MG63 (cell line): ENCODE data around the gene TEKTIP1. TPM values are rescaled to one million over a fixed set of nuclear protein-coding genes. Genes with fewer than 3 reads are reported as not detected.

Experiments
- DNase-seq: peaks from one replicate; pipeline ENCODE4 v3.0.0-alpha.2; 2020
- H3K27me3 ChIP-seq: fragments of 250-450 bp; sonication (Bioruptor Pico); 2 replicates; pipeline ENCODE4 v1.5.1; 2020; ENCODE audit warnings: mild to moderate bottlenecking, moderate library complexity
- H3K36me3 ChIP-seq: fragments of 250-450 bp; sonication (Bioruptor Pico); 2 replicates; pipeline ENCODE4 v1.5.1; 2020; ENCODE audit warnings: mild to moderate bottlenecking, moderate library complexity
- H3K4me3 ChIP-seq: fragments of 250-450 bp; sonication (Bioruptor Pico); 2 replicates; pipeline ENCODE4 v1.5.1; 2020; ENCODE audit warnings: mild to moderate bottlenecking, moderate library complexity
- H3K9me3 ChIP-seq: fragments of 250-450 bp; sonication (Bioruptor Pico); 2 replicates; pipeline ENCODE4 v1.5.1; 2020; ENCODE audit warnings: mild to moderate bottlenecking, moderate library complexity
- total RNA-seq: library from RNA; depleted of rRNA; stranded (reverse); fragments of >200 nt; shearing (Covaris generic); gene quantifications from 2 replicates; pipeline ENCODE4 v1.2.3, GENCODE V29; 2014; ENCODE audit warnings: low replicate concordance

The TEKTIP1 gene
- total RNA-seq, 1 experiment from 2014 or later = not detected

DNA sequence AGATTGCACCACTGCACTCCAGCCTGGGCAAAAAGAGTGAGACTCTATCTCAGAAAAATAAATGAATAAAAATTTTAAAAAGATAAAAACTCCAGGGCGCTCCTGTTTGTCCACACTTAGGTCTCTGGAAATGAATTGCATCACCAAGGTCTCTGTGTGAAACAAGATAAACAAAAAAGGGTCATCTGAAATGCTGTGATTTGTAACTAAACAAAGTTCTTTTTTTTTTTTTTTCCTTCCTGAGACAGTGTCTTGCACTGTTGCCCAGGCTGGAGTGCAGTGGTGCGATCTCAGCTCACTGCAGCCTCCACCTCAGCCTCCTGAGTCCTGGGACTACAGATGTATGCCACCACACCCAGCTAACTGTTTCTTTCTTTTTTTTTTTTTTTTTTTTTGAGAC lies 21.3 kb upstream of the TEKTIP1 start:
- no peak overlapping the region for H3K4me3 ChIP-seq
- H3K36me3 ChIP-seq = no peaks in the 10 kb centered on the region
- DNase-seq = no peak
- no peaks in the 10 kb centered on the region for H3K9me3 ChIP-seq
- H3K27me3 ChIP-seq = no peaks in the 10 kb centered on the region

DNA sequence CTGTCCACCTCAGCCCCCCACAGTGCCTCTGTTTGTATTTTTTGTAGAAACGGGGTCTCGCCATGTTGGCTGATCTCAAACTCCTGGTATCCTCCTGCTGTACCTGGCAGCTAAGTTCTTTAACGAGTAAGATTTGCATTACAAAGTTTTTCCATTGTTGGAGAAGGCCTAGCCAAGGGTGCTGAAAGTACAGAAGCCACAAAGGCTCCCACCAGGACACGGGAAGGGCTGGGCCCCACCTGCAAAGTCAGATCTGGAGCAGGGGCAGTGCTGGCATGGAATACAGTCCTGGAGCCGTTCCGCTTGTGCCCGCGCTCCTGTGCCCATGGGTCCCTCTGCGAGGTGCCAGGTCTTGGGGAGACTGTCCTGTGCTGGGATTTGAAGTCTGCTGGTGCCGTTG lies 20.7 kb upstream of the TEKTIP1 start:
- no peaks in the 10 kb centered on the region for H3K27me3 ChIP-seq
- DNase-seq = no peak
- H3K9me3 ChIP-seq = no peaks in the 10 kb centered on the region
- H3K36me3 ChIP-seq = no peaks in the 10 kb centered on the region
- no peak overlapping the region for H3K4me3 ChIP-seq

DNA sequence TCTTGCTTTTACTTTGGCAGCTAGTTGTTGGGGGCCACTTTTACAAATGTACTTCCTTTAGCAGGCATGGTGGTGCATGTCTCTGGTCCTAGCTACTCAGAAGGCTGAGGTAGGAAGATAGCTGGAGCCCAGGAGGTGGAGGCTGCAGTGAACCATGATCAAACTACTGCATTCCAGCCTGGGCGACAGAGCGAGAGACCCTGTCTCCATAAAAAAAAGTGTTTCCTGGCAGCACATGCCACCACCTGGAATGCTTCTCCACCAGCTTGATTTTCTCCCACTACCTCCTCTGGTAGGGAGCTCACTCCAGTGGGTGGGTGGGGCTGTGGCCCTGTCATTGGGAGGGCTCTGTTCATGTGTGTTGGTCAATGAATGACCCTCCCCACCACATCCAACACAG lies 20.3 kb upstream of the TEKTIP1 start:
- no peaks in the 10 kb centered on the region for H3K36me3 ChIP-seq
- DNase-seq = no peak
- no peaks in the 10 kb centered on the region for H3K9me3 ChIP-seq
- no peak overlapping the region for H3K4me3 ChIP-seq
- H3K27me3 ChIP-seq = no peaks in the 10 kb centered on the region

DNA sequence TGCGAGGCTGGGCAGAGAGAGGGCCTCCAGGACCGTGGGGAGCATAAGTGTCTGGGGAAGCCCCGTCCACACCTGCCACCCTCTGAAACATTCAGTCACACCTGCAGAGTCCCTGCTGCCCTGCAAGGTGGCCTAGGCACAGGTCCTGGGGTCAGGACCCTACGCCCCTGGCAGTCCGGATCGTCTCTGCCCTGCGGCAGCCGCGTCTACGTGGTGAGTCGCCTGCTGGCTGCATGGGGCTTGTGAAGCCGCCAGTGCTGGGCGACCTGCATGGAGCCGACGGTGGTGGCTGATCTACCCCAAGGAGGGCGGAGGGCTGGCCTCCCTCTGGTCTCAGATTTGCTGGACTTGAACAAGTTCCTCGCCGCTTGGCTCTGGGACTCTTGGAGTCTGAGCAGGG lies 19.8 kb upstream of the TEKTIP1 start:
- Histone ChIP-seq H3K4me3 (no peak overlapping the region), H3K36me3 (no peaks in the 10 kb centered on the region)

DNA sequence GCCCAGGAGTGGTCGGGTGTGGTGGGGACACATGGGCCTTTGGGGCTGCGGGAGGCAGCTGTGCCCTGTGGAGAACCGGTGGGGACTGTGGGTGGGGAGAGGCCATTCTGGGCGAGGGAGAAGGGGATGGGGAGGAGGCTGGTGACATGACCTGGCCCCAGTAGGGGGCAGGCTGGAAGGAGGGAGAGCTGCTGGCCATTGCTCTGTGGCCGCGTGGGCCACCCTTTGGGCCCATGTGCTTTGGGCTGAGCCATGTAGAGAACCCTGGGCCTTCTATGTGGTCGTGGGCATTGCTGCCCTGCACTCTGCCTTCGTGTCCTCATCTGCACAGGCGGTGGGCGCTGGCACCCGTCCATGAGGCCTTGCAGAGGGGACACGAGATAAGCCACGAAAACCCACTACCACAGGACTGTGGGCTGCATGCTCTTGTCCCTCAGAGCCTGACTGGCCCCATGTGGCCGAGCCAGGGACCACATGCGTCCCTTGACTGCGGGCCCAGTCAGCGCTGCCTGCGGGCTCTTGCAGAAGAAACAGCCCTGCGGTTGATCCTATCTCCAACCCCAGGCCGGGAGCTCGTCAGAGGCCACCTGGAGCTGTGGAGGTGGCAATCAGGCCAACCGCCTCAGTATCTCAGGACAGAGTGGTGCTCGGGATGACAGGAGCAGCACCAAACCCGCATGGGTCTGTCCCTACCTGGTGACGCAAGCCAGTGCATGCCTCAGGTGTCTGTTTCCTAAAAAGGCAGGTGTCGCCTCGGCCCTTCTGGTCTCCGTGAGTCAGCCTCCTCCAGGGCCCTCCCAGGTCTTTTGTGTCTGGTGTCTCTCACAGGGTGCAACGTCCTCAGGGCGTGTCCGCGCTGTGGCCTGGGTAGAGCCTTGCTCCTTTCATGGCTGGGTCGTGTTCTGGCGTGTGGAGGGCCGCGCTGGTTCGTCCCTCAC lies 18.5 kb upstream of the TEKTIP1 start:
- Histone ChIP-seq H3K36me3 (no peaks in the 10 kb centered on the region), H3K4me3 (no peak overlapping the region), H3K9me3 (no peaks in the 10 kb centered on the region), H3K27me3 (no peaks in the 10 kb centered on the region)
- DNase-seq = no peak

More for the DNA sequence above, 19.8 kb upstream of the TEKTIP1 start:
- H3K27me3 ChIP-seq = no peaks in the 10 kb centered on the region
- DNase-seq = no peak
- no peaks in the 10 kb centered on the region for H3K9me3 ChIP-seq

DNA sequence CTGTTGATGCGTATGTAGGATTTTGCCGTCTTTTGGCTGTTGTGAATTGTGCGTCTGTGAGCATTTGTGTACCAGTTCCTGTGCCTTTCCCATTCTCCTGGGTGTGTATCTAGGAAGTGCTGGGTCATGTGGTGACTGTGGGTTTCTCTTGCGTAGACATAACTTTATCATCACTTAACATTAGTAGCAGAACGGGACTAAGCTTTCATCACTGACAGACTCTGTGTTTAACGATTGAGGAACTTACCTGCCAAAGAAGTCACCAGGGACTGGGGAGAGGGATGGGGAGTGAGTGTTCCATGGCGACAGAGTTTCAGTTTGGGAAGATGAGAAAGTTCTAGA lies 17.9 kb upstream of the TEKTIP1 start:
- Histone ChIP-seq H3K27me3 (no peaks in the 10 kb centered on the region), H3K4me3 (no peak overlapping the region), H3K36me3 (no peaks in the 10 kb centered on the region), H3K9me3 (no peaks in the 10 kb centered on the region)
- no peak for DNase-seq

DNA sequence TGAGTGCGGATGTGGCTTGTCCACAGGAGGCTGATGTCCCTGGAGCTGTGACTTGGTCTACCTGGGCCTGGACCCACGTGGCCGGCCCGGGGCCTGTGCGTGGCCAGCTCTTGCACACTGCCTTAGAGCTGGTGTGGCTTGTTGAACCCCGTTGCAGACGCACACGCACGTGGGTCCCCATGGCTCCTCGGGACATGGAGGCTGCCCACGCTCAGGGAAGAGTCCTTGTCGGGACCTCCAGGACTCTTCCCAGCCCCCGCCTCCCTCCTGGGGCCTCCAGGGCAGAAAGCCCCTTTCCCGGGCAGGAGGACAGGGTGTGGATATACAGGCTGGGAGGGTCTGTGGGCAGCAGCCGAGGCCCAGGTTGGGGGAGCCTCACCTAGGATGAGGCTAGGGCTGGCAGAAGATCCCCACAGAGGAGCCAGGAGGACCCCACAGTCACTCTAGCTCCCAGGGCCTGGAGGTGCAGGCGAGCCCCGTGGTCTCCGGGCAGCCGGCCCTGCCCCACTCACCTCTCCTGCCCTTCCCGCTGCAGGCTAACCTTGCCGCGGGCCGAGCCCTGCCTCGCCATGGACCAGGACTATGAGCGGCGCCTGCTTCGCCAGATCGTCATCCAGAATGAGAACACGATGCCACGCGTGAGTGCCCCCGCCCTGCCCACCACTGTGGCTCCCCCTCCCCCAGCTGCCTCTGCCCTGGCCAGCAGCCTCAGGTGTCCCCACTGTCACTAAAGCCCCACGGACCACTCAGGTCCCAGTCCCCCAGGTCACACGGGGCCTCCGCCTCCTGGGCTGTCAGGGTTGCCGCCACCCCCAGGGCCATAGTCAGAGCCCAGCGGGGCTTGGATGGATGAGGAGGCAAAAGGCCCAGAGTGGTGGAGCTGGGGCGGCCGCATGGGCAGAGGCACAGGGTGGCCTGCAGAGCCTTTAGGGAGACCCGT lies 16.3 kb upstream of the TEKTIP1 start:
- no peak overlapping the region for H3K4me3 ChIP-seq
- no peaks in the 10 kb centered on the region for H3K9me3 ChIP-seq
- no peak for DNase-seq
- H3K36me3 ChIP-seq = no peaks in the 10 kb centered on the region
- H3K27me3 ChIP-seq = no peaks in the 10 kb centered on the region

DNA sequence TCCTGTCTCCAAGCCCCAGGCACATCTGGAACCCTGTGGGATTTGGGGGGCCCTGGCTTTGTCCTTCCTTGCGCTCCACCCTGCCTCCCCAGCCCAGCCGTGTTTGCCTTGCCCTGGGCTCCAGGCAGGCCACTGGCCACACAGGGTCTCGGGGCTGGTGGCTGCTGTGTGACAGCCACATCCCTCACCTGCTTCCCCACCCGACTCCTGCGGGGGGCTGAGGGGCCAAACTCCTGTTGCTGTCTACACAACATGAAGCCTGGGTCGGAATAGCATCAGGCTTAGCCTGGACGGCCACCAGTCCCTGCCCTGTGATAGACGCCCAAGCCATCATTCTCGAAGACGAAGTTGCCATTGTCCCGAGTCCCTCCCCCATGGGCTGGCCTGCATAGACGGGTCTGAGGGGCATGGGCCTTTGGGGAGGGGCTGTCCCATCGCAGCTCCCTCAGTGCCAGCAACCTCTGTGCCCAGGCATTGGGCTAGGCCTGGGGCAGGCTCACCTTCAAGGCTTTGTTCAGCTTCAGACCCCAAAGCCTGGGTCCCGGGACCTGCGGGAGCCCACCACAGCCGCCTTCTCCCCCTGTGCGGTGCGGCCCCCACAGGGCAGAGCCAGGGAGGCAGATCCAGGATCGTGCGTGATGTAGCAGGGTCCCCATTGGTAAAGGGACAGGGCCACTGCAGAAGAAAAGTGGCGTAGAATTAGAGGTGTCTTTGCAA lies 15.5 kb upstream of the TEKTIP1 start:
- Histone ChIP-seq H3K9me3 (no peaks in the 10 kb centered on the region), H3K4me3 (no peak overlapping the region), H3K36me3 (no peaks in the 10 kb centered on the region), H3K27me3 (no peaks in the 10 kb centered on the region)
- DNase-seq = no peak

DNA sequence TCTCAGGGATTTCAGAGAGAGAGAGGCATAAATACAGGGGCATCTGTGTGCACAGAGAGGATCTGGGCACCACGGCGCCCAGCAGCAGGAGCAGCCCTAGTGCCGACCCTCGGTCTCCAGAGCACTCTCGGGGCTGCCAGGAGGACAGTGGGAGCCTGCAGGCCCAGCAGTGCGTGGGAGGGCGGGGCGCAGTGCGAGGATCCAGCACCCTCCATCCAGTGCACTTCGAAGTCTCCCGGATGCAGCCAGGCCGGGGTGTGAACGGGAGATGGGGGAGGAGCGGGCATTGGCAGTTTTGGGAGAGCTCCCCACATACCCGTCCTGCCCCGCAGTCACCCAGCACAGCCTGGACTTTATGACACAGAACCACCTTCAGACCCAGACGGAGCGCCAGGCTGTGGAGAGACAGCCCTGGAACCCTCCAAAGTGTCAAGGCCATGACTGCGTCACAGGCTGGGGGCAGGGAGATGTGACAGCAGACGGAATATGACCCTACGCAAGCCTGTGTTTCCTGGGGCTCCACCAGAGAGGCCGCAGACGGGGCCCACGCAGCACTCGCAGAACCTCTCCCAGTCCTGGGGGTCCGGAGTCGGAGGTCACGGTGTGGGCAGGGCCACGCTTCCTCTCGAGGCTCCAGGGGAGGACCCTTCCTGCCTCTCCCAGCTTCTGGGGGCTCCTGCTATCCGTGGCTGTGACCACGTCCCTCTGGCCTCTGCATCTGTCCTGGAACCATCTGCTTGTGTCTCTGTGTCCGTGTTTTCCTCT lies 14.7 kb upstream of the TEKTIP1 start:
- Histone ChIP-seq H3K27me3 (no peaks in the 10 kb centered on the region), H3K36me3 (no peaks in the 10 kb centered on the region), H3K4me3 (no peak overlapping the region), H3K9me3 (no peaks in the 10 kb centered on the region)
- DNase-seq = no peak

DNA sequence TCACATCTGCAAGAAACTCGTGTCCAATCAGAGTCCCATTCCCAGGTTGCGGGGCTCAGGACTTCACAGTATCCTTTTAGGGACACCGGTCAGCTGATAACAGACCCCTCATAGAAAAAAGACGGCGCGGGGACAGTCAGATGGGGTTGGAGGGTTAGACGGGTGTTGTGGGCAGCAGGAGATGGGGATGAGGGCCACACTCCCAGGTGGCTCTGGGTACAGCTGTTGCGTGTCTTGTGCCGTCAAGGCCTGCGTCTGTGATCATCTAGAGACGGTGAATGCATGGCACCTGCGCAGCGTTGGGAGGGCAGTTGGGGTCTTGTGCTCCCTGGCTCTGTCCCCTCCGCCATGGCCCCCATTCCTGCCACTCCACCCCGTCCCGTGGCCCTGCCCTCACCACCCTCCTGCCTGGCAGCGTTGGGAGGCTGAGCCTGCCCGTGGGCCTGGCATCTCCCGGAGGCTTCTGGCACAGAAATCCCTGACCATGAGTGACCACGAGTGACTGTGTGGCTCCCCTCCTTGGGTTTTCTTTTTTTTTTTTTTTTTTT lies 14.0 kb upstream of the TEKTIP1 start:
- no peak for DNase-seq
- no peaks in the 10 kb centered on the region for H3K27me3 ChIP-seq
- no peaks in the 10 kb centered on the region for H3K36me3 ChIP-seq
- no peak overlapping the region for H3K4me3 ChIP-seq
- no peaks in the 10 kb centered on the region for H3K9me3 ChIP-seq

DNA sequence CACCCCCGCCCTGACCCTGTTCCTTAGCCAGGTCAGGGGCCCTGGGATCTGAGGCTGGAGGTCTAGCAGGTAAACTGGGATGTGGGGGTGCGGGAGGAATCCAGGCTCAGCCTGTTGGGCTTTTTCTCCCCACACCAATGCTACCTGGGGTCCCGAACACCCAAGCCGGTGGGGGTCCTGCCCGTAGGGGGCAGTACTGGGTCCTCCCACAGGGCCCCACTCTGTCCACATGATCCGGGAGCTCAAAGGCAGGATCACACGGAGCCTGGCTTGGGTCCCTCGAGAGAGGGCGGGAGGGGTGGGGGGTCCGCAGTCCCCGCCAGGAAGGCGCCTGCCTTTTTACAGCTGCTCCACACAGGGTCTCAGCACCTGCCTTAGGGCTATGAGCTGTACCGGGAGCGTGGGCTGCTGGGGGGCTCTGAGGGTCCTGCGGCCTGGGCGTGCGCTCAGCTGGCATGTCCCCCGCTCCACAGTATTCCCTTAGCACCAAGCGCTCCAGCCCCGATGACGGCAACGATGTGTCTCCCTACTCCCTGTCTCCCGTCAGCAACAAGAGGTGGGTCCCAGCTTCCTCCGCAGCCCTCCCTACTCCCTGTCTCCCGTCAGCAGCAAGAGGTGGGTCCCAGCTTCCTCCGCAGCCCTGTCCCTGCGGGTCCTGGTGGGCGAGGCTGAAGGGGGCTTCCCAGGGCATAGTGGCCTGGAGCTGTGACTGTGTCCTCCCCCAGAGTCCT lies 12.3 kb upstream of the TEKTIP1 start:
- no peak for DNase-seq
- H3K27me3 ChIP-seq = no peaks in the 10 kb centered on the region
- H3K4me3 ChIP-seq = no peak overlapping the region
- no peaks in the 10 kb centered on the region for H3K9me3 ChIP-seq
- peaks cover 3% of the 10 kb centered on the region; the same call in 1 of the 2 replicates for H3K36me3 ChIP-seq

DNA sequence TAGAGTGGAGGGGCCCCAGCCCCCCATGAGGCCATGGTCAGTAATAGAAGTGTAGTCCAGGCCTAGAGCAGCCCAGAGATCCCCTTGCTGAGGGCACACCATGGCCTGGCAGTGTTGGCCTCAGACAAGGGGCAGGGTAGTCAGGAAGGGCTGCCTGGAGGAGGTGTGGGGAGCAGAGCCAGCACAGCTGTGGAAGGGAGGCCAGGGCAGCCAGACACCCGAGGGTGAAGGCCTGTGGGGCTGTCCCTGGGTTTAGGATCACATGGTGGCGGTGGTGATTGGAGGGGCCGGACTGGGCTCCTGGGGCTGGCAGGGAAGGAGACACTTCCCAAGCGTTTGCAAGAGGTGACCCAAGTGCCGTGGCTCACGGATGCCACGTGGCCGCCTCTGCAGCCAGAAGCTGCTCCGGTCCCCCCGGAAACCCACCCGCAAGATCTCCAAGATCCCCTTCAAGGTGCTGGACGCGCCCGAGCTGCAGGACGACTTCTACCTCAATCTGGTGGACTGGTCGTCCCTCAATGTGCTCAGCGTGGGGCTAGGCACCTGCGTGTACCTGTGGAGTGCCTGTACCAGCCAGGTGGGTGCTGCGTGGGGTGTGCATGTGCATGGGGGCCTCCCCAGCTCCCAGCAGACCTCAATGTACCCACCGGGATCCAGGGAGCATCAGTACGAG lies 11.6 kb upstream of the TEKTIP1 start:
- DNase-seq = no peak
- Histone ChIP-seq H3K4me3 (no peak overlapping the region), H3K27me3 (no peaks in the 10 kb centered on the region), H3K36me3 (peaks cover 3% of the 10 kb centered on the region; the same call in 1 of the 2 replicates), H3K9me3 (no peaks in the 10 kb centered on the region)

DNA sequence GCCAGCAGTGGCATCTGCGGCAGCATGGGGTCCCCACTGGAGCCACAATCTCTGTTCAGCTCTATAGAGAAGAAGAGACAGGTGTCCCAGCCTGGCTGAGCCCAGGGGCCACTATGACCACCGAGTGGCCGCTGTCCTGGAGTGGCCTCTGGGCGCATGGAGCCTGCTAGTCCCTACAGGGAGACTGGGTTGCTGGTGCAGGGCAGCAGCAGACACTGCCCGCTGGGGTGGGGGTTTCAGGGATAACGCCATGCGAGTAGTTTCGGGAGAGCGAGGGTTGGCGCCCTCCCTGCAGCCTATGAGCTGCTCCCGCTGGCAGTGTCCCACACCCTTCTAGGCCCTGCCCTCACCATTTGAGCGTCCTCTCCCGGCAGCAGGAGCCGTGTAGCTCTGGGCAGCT lies 10.9 kb upstream of the TEKTIP1 start:
- no peak for DNase-seq
- peaks cover 3% of the 10 kb centered on the region; the same call in 1 of the 2 replicates for H3K36me3 ChIP-seq
- no peaks in the 10 kb centered on the region for H3K27me3 ChIP-seq
- no peak overlapping the region for H3K4me3 ChIP-seq
- H3K9me3 ChIP-seq = no peaks in the 10 kb centered on the region

DNA sequence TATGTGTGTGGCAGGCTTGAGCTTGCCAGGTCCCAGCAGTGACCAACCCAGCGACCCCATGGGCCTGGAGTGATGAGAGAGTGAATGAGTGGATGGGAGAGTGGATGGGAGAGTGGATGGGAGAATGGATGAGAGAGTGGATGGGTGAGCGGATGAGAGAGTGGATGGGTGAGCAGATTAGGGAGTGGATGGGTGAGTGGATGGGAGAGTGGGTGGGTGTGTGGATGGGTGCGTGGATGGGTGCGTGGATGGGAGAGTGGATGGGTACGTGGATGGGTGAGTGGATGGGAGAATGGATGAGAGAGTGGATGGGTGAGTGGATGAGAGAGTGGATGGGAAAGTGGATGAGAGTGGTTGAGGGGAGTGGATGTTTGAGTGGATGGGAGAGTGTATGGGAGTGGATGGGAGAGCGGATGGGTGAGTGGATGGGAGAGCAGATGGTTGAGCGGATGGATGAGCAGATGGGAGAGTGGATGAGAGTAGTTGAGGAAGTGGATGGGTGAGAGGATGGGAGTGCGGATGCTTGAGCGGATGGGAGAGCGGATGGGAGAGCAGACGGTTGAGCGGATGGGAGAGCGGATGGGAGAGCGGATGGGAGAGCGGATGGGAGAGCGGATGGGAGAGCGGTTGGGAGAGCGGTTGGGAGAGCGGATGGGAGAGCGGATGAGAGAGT lies 10.3 kb upstream of the TEKTIP1 start:
- no peaks in the 10 kb centered on the region for H3K9me3 ChIP-seq
- peaks cover 3% of the 10 kb centered on the region; the same call in 1 of the 2 replicates for H3K36me3 ChIP-seq
- H3K27me3 ChIP-seq = no peaks in the 10 kb centered on the region
- no peak overlapping the region for H3K4me3 ChIP-seq
- DNase-seq = no peak
